Hematopoietic multipotent progenitor cell (in vitro differentiated cells): ENCODE results near the gene AHDC1. TPM values are rescaled to one million over a fixed set of nuclear protein-coding genes. Genes with fewer than 3 reads are reported as not detected.
A peak's percentile ranks its signal among the peaks of the same experiment; 100 is the strongest.

Experiments used
- DNase-seq, 3 donors: peaks; one replicate each; pipeline ENCODE4 v3.0.0-alpha.2; 2011 to 2015; ENCODE audit warnings: low read depth in 2 of 3, low spot score in 2 of 3
- total RNA-seq: library from RNA; depleted of rRNA; stranded (reverse); fragments of >200 nt; gene quantifications from one replicate; pipeline ENCODE4 v1.2.3, GENCODE V29; 2012

Gene AHDC1
- total RNA-seq, 1 donor = 20.5 TPM

GRCh38 chr1:27599605-27600497, 4.1 kb downstream of the AHDC1 start:
- DNase-seq = no peak

GRCh38 chr1:27598902-27599528, 4.9 kb downstream of the AHDC1 start:
- peak in 2 of 3 donors; percentile 86 to 87 for DNase-seq

- DNase-seq = no peak
Observed at GRCh38 chr1:27598295-27598687, 5.7 kb downstream of the AHDC1 start.

- no peak for DNase-seq
Observed at GRCh38 chr1:27597516-27598294, 6.2 kb downstream of the AHDC1 start.

- no peak for DNase-seq
Observed at GRCh38 chr1:27596986-27597385, 7.0 kb downstream of the AHDC1 start.

- DNase-seq = no peak
Observed at GRCh38 chr1:27596261-27596660, 7.7 kb downstream of the AHDC1 start.

GRCh38 chr1:27595597-27595996, 8.3 kb downstream of the AHDC1 start:
- no peak for DNase-seq

GRCh38 chr1:27594564-27595510, 9.1 kb downstream of the AHDC1 start:
- no peak for DNase-seq

GRCh38 chr1:27593678-27594563, 10.0 kb downstream of the AHDC1 start:
- DNase-seq = no peak

GRCh38 chr1:27592931-27593677, 10.8 kb downstream of the AHDC1 start:
- DNase-seq = no peak

- DNase-seq = no peak
Observed at GRCh38 chr1:27592232-27592930, 11.6 kb downstream of the AHDC1 start.

- DNase-seq = no peak
Observed at GRCh38 chr1:27591622-27592021, 12.3 kb downstream of the AHDC1 start.

GRCh38 chr1:27590917-27591508, 12.9 kb downstream of the AHDC1 start:
- no peak for DNase-seq

GRCh38 chr1:27589841-27590426, 14.0 kb downstream of the AHDC1 start:
- DNase-seq = no peak

- no peak for DNase-seq
Observed at GRCh38 chr1:27589441-27589840, 14.5 kb downstream of the AHDC1 start.

GRCh38 chr1:27588256-27589232, 15.4 kb downstream of the AHDC1 start:
- DNase-seq = no peak
